Measurements from ENCODE around the gene MRLN. TPM values are rescaled to one million over a fixed set of nuclear protein-coding genes. Genes with fewer than 3 reads are reported as not detected.

The MRLN gene
- total and polyA plus RNA-seq, 2 of the 4 experiments (the other 2 are of a cell fraction): not detected

DNA sequence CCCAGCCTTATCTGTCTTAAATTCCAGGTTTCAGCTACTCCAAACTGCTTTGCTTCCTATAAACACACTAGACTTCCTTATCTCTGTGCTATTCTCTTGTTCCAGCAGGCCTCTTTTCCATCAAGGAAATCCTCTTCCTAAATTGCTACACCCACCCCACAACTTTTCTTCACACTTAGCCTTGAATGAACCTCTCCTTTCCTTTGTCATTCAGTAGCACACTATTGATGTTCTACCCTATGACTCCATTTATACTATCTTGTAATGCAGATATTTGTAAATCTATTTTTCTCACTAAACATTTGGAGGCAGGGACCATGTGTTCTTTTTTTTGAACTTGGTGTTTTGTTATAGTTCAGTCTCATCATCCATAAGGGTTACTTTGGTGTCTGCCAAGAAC is 47.3 kb downstream of the MRLN start:
- TF ChIP-seq SMC3 (IDR thresholded peaks at IDR 0.05; ENCODE audit: low read depth, low read length) (no peak), FOS (IDR thresholded peaks at IDR 0.05; ENCODE audit: low read depth, low read length) (no peak)
- TF ChIP-seq, protein P1, sequence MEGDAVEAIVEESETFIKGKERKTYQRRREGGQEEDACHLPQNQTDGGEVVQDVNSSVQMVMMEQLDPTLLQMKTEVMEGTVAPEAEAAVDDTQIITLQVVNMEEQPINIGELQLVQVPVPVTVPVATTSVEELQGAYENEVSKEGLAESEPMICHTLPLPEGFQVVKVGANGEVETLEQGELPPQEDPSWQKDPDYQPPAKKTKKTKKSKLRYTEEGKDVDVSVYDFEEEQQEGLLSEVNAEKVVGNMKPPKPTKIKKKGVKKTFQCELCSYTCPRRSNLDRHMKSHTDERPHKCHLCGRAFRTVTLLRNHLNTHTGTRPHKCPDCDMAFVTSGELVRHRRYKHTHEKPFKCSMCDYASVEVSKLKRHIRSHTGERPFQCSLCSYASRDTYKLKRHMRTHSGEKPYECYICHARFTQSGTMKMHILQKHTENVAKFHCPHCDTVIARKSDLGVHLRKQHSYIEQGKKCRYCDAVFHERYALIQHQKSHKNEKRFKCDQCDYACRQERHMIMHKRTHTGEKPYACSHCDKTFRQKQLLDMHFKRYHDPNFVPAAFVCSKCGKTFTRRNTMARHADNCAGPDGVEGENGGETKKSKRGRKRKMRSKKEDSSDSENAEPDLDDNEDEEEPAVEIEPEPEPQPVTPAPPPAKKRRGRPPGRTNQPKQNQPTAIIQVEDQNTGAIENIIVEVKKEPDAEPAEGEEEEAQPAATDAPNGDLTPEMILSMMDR (conservative IDR thresholded peaks at IDR 0.05; ENCODE audit: low read depth, low read length): no peak

More for the DNA sequence above, 47.3 kb downstream of the MRLN start:
- Histone ChIP-seq H2AFZ (replicated peaks; ENCODE audit: low read length, poor library complexity) (no peak overlapping the region), H3K36me3 (ENCODE audit: control insufficient read depth, insufficient read depth, low read length) (no peaks in the 10 kb centered on the region), H3K4me3 (ENCODE audit: insufficient read depth, low read depth, low read length) (no peak overlapping the region), H3K14ac (replicated peaks; ENCODE audit: low read depth, low read length) (no peak overlapping the region), H4K91ac (ENCODE audit: insufficient read depth, low read depth, low read length) (no peak overlapping the region), H2BK5ac (ENCODE audit: low read depth, low read length, poor library complexity, severe bottlenecking) (no peak overlapping the region), H3K4ac (ENCODE audit: low read depth, low read length) (no peak overlapping the region), H3K9me3 (ENCODE audit: control insufficient read depth, insufficient read depth, low read length) (no peaks in the 10 kb centered on the region), H4K20me1 (ENCODE audit: insufficient read depth, low read length) (no peaks in the 10 kb centered on the region), H3K18ac (ENCODE audit: low read depth, low read length) (no peak overlapping the region), H3K9me1 (ENCODE audit: insufficient read depth, low read length) (no peaks in the 10 kb centered on the region), H2BK15ac (ENCODE audit: low read depth, low read length) (no peak overlapping the region), H3K23ac (ENCODE audit: low read depth, low read length) (no peak overlapping the region), H4K8ac (ENCODE audit: low read depth in 2 of 2, low read length in 2 of 2) (no peak overlapping the region), H2BK20ac (ENCODE audit: low read depth, low read length) (no peak overlapping the region), H3K79me1 (ENCODE audit: low read depth in 1 of 2, low read length in 2 of 2) (no peaks in the 10 kb centered on the region), H3K27me3 (ENCODE audit: control insufficient read depth, insufficient read depth, low read length) (peaks cover 27% of the 10 kb centered on the region), H3K4me2 (ENCODE audit: low read depth, low read length) (no peak overlapping the region), H2BK120ac (ENCODE audit: low read depth, low read length) (no peak overlapping the region), H3K9ac (ENCODE audit: low read depth, low read length) (no peak overlapping the region), H2AK5ac (ENCODE audit: low read depth, low read length) (no peak overlapping the region), H2AK9ac (replicated peaks; ENCODE audit: low read depth, low read length, poor library complexity) (no peak overlapping the region), H4K5ac (ENCODE audit: low read depth, low read length) (no peak overlapping the region), H3K4me1 (ENCODE audit: control insufficient read depth, insufficient read depth, low read length) (peaks cover 3% of the 10 kb centered on the region; the same call in 1 of the 2 replicates), H3K56ac (ENCODE audit: extremely low read depth, insufficient read depth, low read length) (no peak overlapping the region), H3K27ac (ENCODE audit: insufficient read depth, low read length) (no peak overlapping the region)
- no TSS peak for BruUV-seq (replicated peaks)
- DNase-seq (no peak), ATAC-seq (ENCODE audit: low read depth) (no peak)
- in situ Hi-C loops (cut with MboI; ENCODE audit: low sequenced_read_pairs) (no loop called here), intact Hi-C loops (cut with micrococcal nuclease) (no loop called here), dilution Hi-C loops (cut with HindIII; ENCODE audit: low sequenced_read_pairs, unreplicated experiment) (no loop called here)
- ChIA-PET POLR2A (ENCODE audit: unreplicated experiment) (no interaction called here), CTCF (no interaction called here)
